Activated naive CD4-positive, alpha-beta T cell (primary cell): ENCODE data around the gene SLC10A1.
"Not testable (repeated sequence)": the region's sequence is repeated elsewhere in the genome, so short reads cannot be mapped to it uniquely, and the experiment has no call there.

ENCODE experiments used
- DNase-seq, 4 experiments: peaks; one replicate each; lab custom pipeline; 2025; lab: John Stamatoyannopoulos, UW

SLC10A1 gene

DNA sequence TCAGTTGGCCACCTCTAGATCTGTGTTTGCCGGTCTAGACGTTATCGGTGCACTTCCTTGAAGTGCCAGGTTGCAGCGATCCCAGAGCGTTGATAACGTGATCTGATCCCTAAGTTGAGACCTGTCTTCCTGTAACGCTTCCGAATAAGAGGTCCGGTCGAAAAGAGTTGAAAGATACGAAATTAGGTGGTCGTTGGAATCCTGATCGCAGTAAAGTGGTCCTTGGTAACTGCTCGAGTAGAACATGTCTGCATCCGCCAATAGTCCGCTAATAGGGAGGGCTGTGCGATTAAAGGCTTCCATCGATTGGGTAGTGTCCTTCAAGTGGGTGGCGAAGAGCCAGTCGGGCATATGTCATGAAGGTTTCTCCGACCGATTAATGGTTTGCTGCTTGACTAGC is 27.4 kb downstream of the SLC10A1 start:
- DNase-seq = no peak

DNA sequence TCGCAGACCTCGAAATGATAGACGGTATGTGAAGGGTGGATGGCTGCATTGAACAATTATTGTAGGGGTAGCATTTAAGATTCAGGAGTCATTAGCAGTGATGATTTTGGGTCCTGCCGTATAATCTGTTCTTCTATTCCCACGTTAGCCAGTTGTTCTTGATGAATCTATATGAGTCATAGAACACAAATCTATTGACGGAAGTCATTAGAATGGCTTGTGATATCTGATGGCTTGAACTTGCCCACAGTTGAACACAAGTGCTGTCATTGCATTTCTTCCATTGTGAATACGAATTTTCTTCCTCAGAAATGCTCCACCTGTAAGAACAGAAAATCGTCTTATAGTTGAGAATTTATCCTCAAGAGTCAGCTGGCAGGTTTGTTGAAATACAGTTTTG is 28.2 kb downstream of the SLC10A1 start:
- DNase-seq = no peak

DNA sequence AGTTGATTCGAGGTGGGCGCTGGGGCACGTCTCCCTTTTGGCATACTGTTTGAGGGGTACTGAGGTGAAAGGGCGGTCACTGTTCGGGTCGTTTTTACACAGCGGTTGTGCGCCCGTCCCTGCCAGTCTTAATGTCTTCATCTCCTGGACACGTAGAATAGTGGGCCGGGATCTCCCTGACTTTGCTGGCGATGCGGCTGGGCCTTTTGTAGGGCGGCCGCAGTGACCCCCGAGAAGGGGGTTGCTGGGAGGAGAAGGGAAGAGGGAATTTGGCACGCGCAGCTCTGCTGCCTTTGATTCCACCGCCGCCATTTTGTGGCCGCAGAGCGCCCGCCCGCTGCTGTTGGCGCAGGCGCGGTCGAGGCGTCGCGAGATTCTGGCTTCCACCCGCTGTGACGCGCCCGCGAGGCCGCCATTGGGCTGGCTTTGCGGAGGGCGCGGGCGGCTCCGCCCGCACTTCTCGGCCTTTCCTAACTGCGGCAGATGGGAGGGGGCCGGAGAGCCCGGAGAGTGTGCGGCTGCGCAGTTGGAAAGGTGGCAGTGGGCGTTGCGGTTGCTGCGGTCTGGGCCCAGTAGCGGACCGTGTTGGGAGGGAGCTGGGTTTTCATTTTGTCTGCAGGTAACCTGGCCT is 29.6 kb downstream of the SLC10A1 start:
- DNase-seq = peak; percentile 79 to 86 (median 80)

DNA sequence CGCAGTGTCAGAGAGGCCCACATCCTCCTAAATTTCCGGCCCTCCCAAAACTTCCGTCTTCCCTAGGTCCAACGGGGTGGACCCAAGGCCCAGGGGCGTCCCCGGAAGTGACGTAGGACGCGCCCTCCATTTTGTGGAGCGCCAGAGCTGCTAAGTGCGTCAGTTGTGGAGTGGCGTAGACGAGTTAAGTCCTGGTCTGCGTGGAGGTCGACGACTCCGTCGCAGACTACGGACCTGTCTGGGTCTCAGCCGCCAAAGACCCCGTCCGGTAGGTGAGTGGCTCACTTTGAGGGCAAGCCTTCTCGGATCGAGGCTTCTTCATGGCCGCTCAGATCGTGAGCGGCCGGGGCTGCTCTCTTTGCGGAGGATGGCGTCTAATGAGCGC is 30.1 kb downstream of the SLC10A1 start, which contains the start of gene SRSF5:
Gene SRSF5 (plus strand): TSS at position 159 of the 385 bp plus-strand sequence. CDS start 1,015 bp downstream, outside the sequence.
- DNase-seq = peak; percentile 78 to 92 (median 86)

DNA sequence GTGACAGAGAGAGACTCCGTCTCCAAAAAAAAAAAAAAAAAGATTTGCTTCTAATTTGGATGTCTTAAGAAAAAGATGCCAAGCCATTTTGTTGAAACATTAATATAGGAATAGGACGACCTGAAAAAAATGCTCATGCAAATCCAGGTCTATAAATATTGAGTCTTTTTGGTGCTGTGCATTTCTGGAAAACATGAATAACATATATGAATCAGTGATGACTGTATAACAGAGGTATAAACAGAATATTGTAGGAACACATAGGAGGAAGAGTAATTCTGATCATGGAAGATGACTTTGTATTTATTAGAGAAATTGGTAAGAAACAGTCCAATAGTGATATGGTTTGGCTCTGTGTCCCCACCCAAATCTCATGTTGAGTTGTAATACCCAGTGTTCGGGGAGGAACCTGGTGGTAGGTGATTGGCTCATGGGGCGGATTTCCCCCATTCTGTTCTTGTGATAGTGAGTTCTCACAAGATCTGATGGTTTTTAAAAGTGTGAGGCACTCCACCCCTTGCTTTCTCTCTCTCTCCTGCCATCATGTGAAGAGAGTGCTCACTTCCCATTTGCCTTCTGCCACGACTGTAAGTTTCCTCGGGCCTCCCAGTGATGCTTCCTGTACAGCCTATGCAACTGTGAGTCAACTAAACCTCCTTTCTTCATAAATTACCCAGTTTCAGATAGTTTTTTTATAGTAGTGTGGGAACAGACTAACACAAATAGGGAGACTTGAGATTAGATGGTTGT is 33.1 kb downstream of the SLC10A1 start:
- DNase-seq = no peak

DNA sequence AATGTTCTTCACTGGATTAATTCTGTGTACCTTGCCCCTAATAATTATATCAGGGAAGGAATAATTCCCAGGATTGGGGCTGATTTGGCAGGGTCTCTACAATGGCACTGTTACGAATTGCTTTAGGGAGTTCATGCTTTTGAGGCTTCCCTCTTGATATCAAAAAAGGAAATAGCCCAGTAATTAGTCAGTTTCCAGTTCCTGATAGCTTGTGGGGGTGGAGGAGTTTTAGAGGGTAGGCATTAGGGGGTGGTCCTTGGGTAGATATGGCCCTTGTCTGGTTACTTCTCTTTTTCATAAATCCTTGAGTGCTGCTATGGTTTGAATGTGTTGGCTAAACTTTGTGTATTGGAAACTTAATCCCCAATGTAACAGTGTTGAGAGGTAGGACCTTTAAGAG is 36.2 kb downstream of the SLC10A1 start:
- no peak for DNase-seq

DNA sequence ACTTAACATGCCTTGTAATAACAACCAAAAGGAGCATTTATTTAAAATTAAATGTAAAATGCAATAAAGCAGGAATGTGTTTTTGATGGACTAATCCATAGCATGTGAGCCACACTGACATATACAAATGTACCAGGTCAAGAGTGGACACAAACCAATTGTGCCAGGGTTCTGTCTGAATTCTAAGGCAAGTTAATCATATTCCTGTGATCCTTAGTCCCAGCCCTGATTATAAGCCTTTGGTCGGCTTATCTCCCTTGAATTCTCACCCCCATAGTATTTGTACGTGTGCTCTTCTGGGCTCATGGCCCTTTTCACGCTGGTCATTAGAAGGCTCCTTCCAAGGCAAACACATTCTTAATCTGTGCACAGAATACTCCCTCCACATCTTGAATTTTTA is 40.7 kb downstream of the SLC10A1 start:
- no peak for DNase-seq

DNA sequence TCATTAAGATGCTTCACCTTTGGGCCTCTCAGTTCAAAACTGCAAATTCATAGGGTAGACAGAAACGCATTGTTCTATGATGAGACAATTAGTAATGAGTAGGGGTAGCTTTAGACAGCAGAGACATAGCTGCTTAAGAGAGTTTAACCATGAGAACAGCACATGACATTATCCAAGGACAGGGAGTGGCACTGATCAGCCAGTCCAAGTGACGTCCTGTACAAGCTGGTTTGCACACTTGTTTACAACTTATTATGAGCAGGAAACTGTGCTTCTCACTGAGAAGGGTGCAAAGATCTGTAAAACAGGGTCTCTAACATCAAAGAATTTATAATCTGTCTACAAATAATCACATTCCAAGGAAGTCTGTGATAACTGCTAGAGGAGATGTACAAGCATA is 41.3 kb downstream of the SLC10A1 start:
- DNase-seq = no peak

DNA sequence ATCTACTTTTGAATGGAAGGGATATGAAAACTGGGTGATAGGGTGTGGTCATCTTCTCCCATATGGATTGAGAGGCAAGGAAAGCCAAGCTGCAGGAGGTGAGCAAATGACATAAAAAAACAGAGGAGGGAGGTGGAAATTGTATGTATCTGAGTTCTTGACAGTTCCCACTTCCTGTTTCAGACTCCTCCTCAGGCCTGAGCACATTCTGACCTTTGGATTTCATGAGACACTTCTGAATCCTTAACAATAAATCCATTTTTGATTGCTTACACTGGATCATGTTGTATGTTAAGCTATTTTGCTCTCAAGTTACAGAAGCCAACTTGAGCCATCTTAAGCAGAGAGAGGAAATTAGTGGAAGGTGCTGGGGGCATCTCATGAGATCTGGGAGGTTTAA is 41.7 kb downstream of the SLC10A1 start:
- no peak for DNase-seq

DNA sequence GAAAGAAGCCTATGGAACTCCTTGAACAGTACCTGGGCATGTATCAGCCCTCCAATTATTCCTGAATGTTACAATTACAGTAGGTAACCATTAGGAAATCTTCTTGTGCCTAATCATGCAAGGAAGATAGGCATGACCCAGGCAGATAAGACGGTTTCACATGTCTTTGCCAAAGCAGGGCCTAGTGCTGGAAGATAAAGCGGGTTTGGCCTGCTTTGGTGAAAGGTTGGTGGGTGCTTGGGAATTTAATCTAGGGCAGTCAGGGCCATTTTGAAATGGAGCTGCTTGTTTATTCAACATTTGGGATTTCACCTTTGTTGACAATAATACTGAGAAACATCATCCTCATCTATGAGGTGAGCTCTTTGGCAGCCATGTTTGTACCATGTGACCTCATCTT is 42.6 kb downstream of the SLC10A1 start:
- DNase-seq = no peak

DNA sequence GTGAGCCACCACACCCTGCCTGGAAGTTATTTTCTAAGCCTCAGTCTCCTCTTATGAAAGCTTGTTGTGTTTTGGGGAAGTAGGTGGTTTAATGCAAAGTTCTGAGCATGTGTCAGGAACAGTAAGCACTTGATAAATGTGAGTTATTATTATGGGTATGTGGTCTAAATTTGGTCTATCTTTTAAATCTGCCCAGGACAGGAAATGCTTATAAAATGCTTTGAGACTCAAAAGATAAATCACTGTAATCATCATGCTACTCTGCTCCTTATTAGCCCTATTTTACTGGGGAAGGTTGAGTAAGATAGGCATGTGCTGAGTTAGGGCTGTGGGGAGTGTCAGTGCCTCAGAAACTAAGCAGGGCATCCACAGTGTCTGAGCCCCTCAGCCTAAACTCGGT is 43.2 kb downstream of the SLC10A1 start:
- no peak for DNase-seq

DNA sequence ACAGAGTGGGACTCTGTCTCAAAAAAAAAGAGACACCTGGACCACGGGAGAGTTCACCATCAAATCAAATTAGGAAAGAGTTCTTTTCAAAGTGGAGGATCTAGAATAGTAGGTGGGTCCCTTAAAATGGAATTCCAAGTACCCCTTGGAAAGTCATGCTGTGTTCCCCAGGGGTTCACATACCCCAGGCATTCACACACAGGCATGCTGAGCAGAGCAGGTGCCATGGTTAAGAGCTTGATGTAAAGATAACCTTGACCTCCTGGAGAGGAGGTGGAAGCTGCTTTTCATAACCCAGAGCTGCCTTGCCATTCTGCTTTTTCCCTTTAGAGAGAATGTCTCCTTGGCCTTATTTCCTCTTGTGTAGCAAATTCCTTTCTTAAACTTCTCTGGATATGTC is 44.3 kb downstream of the SLC10A1 start:
- no peak for DNase-seq

DNA sequence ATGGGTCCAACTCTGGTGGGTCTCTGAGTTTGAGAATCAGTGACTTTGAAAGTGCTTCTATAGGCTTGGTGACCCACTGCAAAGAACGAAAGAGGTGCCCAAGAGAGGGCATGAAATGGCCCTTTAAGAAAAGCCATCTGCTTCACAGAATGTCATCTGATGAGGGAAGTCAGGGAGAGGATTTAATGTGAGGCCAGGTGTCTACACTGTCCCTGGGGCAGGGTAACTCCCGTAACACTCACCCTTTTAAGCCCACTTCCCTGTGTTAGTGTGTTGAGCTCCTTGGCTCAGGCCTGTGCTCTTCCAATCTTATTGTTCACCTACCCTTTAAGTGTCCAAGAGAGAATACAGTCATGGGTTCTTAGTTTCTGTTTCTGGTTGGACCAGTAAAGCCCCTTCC is 46.5 kb downstream of the SLC10A1 start:
- no peak for DNase-seq

DNA sequence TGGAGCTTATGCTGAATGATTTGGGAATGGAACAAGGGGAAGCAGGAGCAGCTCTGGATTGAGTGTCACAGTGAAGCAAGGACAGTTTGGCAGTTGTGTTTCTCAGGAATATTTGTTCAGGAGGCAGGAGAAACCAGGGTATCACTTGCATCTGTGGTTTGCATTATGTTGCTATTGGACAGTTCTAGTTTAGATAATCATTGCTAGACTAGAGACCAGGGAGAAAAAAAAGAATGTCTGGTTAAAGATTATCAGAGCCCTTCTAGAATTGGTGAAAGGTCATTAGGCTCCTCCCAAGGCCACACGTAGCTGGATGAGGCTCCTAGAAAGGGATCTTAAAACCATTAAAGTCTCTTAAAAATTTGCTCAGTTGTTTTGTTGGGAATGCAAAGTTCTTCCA is 47.1 kb downstream of the SLC10A1 start:
- no peak for DNase-seq

DNA sequence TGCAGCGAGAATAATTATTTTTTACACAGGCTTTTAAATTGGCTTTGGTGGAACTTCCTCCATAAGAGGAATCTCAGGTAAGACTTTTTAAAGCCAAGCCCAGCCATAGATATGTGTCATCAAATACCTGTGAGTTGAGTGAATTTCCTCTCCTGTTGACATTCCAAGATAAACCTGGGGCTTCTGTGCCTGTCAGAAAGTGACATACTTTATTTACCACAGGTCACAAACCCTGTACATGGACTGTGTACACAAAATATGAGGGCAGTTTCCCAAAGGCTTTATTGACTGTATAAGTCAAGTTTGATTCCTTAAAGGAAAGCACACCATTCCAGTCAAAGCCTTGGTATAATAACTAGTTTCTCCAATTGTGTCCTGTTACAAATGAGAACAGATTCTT is 56.0 kb downstream of the SLC10A1 start:
- DNase-seq = no peak

DNA sequence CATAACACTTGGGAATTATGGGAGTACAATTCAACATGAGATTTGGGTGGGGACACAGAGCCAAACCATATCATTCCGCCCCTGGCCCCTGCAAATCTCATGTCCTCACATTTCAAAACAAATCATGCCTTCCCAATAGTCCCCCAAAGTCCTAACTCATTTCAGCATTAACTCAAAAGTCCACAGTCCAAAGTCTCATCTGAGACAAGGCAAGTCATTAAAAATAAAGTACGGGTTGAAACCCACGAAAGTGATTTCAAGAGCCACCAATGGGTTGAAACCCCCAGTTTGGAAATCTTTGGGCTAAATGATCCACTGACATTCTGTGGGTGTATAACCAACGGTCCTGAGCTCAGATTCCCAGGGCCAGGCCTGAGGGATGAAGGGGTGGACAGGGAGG is 60.6 kb downstream of the SLC10A1 start:
- DNase-seq = not testable (repeated sequence)

DNA sequence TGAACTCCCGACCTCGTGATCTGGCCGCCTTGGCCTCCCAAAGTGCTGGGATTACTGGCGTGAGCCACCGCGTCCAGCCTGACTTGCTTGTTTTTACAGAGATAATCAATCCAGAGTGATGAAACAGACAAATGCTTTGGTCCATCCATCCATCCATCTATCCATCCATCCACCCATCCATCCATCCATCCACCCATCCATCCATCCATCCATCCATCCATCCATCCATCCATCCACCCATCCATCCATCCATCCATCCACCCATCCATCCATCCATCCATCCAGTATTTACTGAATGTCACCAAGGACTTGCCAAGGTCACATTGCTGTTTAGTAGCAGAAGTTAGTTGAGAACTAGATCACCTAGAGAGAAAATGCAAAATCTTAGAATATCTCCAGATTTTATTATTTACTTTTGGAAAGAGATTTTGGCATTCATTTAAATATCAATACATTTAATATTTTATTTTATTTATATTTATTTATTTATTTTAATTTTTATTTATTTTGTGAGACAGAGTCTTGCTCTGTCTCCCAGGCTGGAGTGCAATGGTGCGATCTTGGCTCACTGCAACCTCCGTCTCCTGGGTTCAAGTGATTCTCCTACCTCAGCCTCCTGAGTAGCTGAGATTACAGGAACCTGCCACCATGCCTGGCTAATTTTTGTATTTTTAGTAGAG is 65.0 kb downstream of the SLC10A1 start:
- not testable (repeated sequence) for DNase-seq

DNA sequence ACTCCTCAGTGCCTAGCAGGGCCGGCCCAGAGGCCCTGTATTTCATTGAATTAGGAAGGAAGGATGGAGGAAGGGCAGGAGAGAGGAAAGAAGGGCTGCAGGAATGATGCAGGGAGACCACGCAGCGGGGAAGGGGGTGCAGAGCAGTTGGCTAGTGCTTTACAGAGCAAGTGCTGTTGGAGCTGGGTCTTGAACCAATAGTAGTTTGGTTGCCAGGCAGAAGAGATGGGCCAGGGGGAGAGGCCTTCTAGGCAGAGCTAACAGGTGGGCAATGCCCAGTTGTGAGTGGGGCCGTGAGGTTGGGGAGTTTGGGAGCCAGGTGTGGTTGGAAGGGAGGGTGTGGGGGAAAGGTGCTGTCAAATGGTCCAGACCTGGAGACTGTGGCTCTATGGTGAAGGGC is 69.2 kb downstream of the SLC10A1 start:
- DNase-seq = no peak

DNA sequence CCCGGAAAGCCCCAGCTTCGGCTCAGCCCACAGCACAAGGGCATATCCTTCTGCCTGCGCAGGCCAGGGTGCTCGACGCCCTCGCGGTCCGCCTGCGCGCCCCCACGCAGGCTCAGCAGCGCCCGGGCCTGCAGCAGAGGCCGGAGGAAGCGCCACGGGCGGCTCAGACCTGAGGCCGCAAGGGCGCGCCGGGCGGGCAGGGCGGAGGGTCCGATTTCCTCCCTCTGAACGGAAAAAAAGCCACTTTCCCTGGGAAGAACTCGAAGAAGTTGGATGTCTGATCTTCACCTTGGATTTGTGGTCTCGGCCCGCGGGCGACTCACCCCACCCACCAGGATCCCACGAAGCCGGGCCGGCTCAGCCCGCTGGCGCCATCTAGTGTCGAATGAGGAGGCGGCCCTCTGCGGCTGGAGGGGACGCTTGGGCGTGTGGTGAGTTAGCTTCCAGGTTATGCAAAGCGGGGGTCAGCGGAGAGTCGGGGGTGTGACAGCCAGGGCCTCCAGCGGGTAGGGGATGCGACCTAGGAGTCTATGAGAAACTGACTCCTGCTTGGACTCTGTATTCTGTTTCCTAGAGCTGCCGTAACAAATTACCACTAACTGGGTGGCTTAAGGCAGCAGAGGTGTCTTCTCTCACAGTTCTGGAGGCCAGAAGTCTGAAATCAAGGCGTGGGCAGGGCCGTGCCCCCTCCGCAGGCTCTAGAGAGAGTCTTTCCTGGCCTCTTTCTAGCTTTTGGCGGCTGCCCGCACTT is 70.1 kb downstream of the SLC10A1 start:
- DNase-seq = peak; percentile 58 to 82 (median 69)
